Spleen (tissue), 7 donors: Measurements from ENCODE around the gene CDR2L.

Experiments
- POLR2AphosphoS5 ChIP-seq, 3 donors: sonication (generic); formaldehyde crosslinking; IDR thresholded peaks; one replicate each; pipeline ENCODE4 v1.5.1; 2017; ENCODE audit warnings: antibody characterized with exemption in 3 of 3
- TF ChIP-seq, protein P1 (sequence below), 11 experiments: fragments of 200-600 bp in 7 of 11; fragments of 450-650 bp in 4 of 11; sonication (generic) in 4 of 11; IDR thresholded peaks in 8 of 11; conservative IDR thresholded peaks in 3 of 11; 1 replicate in 7 of 11; 2 replicates in 4 of 11; pipeline versions ENCODE4 v1.4.0 to v1.8.0; 2016 to 2021; ENCODE audit warnings: antibody characterized with exemption in 11 of 11, inconsistent platforms in 4 of 11, mild to moderate bottlenecking in 1 of 11
- donor health status: DM: no; HTN: no; CAD: no; lungs with moderate emphysema.
- donor health status: DM: no; HTN: no; CAD: no.
- donor health status: DM: no; HTN: no; CAD: no.

DNA sequence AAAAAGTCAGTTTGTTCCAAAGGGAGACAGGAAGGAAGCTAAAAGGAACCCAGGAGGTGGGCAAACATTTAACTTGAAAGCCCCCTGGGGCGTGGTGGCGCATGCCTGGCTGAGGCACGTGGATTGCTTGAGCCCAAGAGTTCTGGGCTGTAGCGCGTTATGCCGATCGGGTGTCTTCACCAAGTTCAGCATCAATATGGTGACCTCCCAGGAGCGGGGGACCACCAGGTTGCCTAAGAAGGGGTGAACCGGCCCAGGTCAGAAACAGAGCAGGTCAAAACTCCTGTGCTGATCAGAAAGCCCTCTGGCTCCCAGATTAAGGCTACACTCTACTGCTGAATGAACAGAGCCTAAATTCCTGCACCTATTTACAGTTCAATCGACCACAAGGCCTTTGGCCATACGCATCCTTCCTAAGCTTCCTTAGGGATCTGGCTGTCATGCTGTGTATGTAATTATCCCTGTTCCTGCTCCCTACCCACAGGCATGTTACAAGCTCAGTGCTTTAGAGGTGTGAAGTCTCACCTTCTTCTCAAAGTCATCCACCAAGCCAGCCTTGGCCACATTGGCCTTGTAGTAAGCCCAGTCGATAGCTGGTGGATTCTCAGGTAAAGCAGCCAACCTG lies 54.3 kb downstream of the CDR2L start:
- TF ChIP-seq, protein P1, sequence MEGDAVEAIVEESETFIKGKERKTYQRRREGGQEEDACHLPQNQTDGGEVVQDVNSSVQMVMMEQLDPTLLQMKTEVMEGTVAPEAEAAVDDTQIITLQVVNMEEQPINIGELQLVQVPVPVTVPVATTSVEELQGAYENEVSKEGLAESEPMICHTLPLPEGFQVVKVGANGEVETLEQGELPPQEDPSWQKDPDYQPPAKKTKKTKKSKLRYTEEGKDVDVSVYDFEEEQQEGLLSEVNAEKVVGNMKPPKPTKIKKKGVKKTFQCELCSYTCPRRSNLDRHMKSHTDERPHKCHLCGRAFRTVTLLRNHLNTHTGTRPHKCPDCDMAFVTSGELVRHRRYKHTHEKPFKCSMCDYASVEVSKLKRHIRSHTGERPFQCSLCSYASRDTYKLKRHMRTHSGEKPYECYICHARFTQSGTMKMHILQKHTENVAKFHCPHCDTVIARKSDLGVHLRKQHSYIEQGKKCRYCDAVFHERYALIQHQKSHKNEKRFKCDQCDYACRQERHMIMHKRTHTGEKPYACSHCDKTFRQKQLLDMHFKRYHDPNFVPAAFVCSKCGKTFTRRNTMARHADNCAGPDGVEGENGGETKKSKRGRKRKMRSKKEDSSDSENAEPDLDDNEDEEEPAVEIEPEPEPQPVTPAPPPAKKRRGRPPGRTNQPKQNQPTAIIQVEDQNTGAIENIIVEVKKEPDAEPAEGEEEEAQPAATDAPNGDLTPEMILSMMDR (IDR thresholded peaks at IDR 0.05 in 8 of 11, conservative IDR thresholded peaks at IDR 0.05 in 3 of 11) = no peak
- no peak for TF ChIP-seq POLR2AphosphoS5 (IDR thresholded peaks at IDR 0.05)
